ENCODE results near the gene IL34. TPM values are rescaled to one million over a fixed set of nuclear protein-coding genes. Genes with fewer than 3 reads are reported as not detected.

Gene IL34
- total and polyA plus RNA-seq, 2 of the 13 experiments (the other 11 are each of a cell fraction or from before 2014, with no cell fraction given), result 1.2 to 1.3 TPM

DNA sequence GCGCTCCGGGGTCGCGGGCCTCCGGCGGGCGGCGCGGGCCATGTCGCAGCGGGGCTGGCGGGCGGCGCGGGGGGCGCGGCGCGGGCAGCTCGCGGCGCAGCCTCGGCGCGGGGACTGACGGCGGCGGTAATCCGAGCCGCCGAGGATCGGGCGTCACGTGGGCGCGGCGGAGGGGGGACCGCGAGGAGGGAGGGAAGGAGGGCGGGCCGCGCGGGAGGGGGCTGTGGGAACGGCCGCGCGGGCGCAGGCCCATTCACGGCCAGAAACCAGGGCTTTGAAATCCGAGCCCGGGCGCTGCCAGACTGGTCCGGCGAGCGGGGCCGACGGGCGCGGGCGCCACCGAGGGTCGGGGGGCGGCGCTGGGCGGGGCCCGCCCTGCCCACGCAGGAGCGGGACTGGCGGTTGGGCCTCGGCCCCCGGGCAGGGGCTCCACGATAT is 39.6 kb downstream of the IL34 start, which contains the start of gene MTSS2 (continued):
- no peak for TF ChIP-seq BATF2 (CRISPR knock-in tag; IDR thresholded peaks at IDR 0.05)
- TF ChIP-seq, protein P1, sequence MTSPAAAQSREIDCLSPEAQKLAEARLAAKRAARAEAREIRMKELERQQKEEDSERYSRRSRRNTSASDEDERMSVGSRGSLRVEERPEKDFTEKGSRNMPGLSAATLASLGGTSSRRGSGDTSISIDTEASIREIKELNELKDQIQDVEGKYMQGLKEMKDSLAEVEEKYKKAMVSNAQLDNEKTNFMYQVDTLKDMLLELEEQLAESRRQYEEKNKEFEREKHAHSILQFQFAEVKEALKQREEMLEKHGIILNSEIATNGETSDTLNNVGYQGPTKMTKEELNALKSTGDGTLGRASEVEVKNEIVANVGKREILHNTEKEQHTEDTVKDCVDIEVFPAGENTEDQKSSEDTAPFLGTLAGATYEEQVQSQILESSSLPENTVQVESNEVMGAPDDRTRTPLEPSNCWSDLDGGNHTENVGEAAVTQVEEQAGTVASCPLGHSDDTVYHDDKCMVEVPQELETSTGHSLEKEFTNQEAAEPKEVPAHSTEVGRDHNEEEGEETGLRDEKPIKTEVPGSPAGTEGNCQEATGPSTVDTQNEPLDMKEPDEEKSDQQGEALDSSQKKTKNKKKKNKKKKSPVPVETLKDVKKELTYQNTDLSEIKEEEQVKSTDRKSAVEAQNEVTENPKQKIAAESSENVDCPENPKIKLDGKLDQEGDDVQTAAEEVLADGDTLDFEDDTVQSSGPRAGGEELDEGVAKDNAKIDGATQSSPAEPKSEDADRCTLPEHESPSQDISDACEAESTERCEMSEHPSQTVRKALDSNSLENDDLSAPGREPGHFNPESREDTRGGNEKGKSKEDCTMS (CRISPR knock-in tag; conservative IDR thresholded peaks at IDR 0.05), result no peak
- TF ChIP-seq NPAS2 (CRISPR knock-in tag; IDR thresholded peaks at IDR 0.05; ENCODE audit: borderline replicate concordance), result no peak
- 0 out of 2 replicates have a peak, but pooled peaks have one; percentile 62 for TF ChIP-seq ZNF678 (CRISPR knock-in tag; IDR thresholded peaks at IDR 0.05)
- no peak for TF ChIP-seq ARID2 (CRISPR knock-in tag; IDR thresholded peaks at IDR 0.05; ENCODE audit: borderline replicate concordance)
- TF ChIP-seq ZNF670 (CRISPR knock-in tag; IDR thresholded peaks at IDR 0.05; ENCODE audit: borderline replicate concordance), result no peak
- no peak for TF ChIP-seq HOMEZ (CRISPR knock-in tag; IDR thresholded peaks at IDR 0.05; ENCODE audit: low read depth)
- TF ChIP-seq ZNF232 (CRISPR knock-in tag; IDR thresholded peaks at IDR 0.05; ENCODE audit: borderline replicate concordance), result no peak
- peak; percentile 30; the same call in 1 of the 2 replicates for TF ChIP-seq ARID5B (CRISPR knock-in tag; IDR thresholded peaks at IDR 0.05)
- no peak for TF ChIP-seq FOXP1 (IDR thresholded peaks at IDR 0.05)
- 0 out of 2 replicates have a peak, but pooled peaks have one; percentile 10 for TF ChIP-seq FOXP1 (CRISPR knock-in tag; IDR thresholded peaks at IDR 0.05)
- no peak for TF ChIP-seq ZNF558 (CRISPR knock-in tag; IDR thresholded peaks at IDR 0.05; ENCODE audit: borderline replicate concordance)
- no peak for TF ChIP-seq WIZ (CRISPR knock-in tag; IDR thresholded peaks at IDR 0.05)
- no peak for TF ChIP-seq ZNF547 (CRISPR knock-in tag; IDR thresholded peaks at IDR 0.05)
- TF ChIP-seq, protein P2, sequence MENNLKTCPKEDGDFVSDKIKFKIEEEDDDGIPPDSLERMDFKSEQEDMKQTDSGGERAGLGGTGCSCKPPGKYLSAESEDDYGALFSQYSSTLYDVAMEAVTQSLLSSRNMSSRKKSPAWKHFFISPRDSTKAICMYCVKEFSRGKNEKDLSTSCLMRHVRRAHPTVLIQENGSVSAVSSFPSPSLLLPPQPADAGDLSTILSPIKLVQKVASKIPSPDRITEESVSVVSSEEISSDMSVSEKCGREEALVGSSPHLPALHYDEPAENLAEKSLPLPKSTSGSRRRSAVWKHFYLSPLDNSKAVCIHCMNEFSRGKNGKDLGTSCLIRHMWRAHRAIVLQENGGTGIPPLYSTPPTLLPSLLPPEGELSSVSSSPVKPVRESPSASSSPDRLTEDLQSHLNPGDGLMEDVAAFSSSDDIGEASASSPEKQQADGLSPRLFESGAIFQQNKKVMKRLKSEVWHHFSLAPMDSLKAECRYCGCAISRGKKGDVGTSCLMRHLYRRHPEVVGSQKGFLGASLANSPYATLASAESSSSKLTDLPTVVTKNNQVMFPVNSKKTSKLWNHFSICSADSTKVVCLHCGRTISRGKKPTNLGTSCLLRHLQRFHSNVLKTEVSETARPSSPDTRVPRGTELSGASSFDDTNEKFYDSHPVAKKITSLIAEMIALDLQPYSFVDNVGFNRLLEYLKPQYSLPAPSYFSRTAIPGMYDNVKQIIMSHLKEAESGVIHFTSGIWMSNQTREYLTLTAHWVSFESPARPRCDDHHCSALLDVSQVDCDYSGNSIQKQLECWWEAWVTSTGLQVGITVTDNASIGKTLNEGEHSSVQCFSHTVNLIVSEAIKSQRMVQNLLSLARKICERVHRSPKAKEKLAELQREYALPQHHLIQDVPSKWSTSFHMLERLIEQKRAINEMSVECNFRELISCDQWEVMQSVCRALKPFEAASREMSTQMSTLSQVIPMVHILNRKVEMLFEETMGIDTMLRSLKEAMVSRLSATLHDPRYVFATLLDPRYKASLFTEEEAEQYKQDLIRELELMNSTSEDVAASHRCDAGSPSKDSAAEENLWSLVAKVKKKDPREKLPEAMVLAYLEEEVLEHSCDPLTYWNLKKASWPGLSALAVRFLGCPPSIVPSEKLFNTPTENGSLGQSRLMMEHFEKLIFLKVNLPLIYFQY (CRISPR knock-in tag; IDR thresholded peaks at IDR 0.05; ENCODE audit: borderline replicate concordance), result peak; percentile 75; the same call in 1 of the 2 replicates
- peak; percentile 63 for TF ChIP-seq MED8 (CRISPR knock-in tag; IDR thresholded peaks at IDR 0.05; ENCODE audit: insufficient replicate concordance)
- TF ChIP-seq ZFAT (CRISPR knock-in tag; conservative IDR thresholded peaks at IDR 0.05), result no peak
